Fibroblast of mammary gland (primary cell): ENCODE results near the gene TRAPPC2B.

Experiments used
- DNase-seq: peaks from one replicate; pipeline ENCODE4 v3.0.0-alpha.2; 2010; ENCODE audit warnings: low read depth
- H3K4me3 ChIP-seq: 2 replicates; pipeline ENCODE4 v1.5.1; 2011; ENCODE audit warnings: low read depth, mild to moderate bottlenecking, low read length, moderate library complexity; ENCODE audit not compliant: control insufficient read depth
- TF ChIP-seq, protein P1 (sequence below): conservative IDR thresholded peaks from 2 replicates; pipeline ENCODE4 v1.5.1; 2011; ENCODE audit warnings: low read depth, low read length, inconsistent platforms; ENCODE audit not compliant: control insufficient read depth, insufficient read depth

Gene TRAPPC2B

DNA sequence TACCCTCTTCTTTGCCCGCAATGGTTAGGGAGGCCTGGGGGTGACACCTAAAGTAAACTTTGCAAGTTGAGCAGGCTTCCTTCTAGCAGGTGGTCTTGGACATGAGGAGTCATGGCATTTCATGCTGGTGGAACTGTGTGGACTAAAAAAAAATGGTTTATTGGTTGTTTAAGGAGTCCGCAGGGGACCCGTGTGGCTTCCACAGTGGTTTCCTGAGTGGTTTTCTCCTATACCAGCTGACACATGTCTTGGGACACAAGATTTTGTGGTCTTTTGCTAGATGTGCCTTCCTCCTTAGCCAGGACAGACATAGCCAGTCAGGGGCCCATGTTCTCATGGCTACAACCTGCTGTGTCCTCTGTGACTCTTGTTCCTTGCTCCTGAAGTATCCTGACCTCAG is 41.6 kb upstream of the TRAPPC2B start:
- no peak overlapping the region for H3K4me3 ChIP-seq
- no peak for DNase-seq
- TF ChIP-seq, protein P1, sequence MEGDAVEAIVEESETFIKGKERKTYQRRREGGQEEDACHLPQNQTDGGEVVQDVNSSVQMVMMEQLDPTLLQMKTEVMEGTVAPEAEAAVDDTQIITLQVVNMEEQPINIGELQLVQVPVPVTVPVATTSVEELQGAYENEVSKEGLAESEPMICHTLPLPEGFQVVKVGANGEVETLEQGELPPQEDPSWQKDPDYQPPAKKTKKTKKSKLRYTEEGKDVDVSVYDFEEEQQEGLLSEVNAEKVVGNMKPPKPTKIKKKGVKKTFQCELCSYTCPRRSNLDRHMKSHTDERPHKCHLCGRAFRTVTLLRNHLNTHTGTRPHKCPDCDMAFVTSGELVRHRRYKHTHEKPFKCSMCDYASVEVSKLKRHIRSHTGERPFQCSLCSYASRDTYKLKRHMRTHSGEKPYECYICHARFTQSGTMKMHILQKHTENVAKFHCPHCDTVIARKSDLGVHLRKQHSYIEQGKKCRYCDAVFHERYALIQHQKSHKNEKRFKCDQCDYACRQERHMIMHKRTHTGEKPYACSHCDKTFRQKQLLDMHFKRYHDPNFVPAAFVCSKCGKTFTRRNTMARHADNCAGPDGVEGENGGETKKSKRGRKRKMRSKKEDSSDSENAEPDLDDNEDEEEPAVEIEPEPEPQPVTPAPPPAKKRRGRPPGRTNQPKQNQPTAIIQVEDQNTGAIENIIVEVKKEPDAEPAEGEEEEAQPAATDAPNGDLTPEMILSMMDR, result no peak

GRCh38 chr19:57324992-57325391 is 38.4 kb upstream of the TRAPPC2B start:
- TF ChIP-seq, protein P1, result no peak
- no peak overlapping the region for H3K4me3 ChIP-seq
- no peak for DNase-seq

DNA sequence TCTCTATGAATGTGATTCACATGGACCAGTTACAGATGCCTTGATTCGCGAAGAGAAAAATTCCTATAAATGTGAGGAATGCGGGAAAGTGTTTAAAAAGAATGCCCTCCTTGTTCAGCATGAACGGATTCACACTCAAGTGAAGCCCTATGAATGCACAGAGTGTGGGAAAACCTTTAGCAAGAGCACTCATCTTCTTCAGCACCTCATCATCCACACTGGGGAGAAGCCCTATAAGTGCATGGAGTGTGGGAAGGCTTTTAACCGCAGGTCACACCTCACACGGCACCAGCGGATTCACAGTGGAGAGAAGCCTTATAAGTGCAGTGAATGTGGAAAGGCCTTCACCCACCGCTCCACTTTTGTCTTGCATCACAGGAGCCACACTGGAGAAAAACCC is 35.4 kb upstream of the TRAPPC2B start:
- no peak for DNase-seq
- H3K4me3 ChIP-seq, result no peak overlapping the region
- TF ChIP-seq, protein P1, result no peak

DNA sequence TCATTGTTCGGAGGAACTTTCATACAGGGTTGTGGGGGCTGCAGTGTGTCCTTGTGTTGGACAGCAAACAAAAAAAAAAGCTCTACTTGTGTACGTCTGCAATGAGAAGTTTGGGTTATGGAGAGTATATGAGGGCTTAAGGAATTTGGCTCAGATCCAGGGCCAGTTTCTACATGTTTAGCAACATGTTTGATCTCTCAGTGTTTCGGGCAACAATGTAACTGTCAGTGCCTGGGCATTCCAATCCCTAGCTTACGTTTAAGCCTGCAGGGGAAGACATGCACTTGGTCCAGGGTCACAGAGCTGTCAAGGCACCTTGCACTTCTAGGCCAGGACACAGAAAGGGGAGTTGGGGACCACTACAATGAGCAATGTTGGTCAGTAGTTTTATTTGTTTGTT is 29.2 kb upstream of the TRAPPC2B start:
- TF ChIP-seq, protein P1, result no peak
- no peak for DNase-seq
- H3K4me3 ChIP-seq, result no peak overlapping the region

DNA sequence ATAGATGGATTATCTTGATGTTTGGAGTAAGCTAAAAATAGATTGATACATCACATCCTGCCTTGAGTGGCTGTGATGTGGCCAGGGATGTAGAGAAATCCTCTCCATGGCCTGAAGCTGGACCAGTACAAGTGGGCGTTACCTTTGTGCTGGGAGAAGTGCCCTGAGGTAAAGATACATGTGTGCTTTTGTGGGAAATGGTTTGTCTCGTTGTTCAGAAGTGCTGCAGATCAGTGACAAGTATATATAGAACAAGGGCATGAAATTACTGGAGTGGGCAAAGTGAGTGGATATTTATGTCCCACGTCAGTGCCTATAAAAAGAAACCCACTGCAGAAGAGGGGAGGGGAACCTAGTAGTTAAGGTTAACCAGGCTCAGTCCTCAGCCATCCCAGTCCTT is 24.5 kb upstream of the TRAPPC2B start:
- DNase-seq, result no peak
- no peak overlapping the region for H3K4me3 ChIP-seq
- TF ChIP-seq, protein P1, result no peak

DNA sequence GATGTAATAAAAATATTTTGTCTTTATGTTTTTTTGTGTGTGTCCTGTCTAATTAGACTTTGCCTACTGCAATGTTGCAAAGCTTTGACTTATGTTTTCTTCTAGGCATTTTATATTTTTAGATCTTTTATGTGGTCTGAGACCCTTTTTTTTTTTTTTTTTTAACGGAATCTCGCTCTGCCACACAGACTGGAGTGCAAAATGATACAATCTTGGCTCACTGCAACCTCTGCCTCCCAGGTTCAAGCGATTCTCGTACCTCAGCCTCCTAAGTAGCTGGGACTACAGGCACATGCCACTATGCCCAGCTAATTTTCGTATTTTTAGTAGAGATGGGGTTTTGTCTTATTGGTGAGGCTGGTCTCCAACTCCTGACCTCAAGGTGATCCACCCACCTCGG is 20.8 kb upstream of the TRAPPC2B start:
- no peak for DNase-seq
- TF ChIP-seq, protein P1, result no peak
- no peak overlapping the region for H3K4me3 ChIP-seq

DNA sequence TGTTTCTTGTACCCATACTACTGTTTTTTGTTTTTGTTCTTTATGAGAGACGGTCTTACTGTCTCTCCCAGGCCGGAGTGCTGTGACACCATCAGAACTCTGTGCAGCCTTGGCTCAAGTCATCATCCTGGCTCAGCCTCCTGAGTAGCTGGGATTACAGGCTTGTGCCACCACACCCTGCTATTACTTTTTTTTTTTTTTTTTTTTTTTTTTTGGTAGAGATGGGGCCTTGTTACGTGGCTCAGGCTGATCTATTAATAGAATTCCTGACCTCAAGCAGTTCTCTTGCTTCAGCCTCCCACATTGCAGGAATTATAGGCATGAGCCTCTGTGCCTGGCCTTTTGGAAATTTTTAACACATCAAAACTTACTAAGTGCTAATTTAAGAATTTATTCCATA is 15.2 kb upstream of the TRAPPC2B start:
- DNase-seq, result peak; percentile 56
- TF ChIP-seq, protein P1, result no peak

More for the DNA sequence above, 15.2 kb upstream of the TRAPPC2B start:
- H3K4me3 ChIP-seq, result no peak overlapping the region
